NK-92 treated with Interleukin-12 subunit alpha and Interleukin-12 subunit beta, amount 100 ng/mL, for 24 hours (cell line): ENCODE measurements around the gene GREM2.

ENCODE experiments used
- DNase-seq: peaks from one replicate; lab custom pipeline; 2025; lab: John Stamatoyannopoulos, UW

GREM2 gene

DNA sequence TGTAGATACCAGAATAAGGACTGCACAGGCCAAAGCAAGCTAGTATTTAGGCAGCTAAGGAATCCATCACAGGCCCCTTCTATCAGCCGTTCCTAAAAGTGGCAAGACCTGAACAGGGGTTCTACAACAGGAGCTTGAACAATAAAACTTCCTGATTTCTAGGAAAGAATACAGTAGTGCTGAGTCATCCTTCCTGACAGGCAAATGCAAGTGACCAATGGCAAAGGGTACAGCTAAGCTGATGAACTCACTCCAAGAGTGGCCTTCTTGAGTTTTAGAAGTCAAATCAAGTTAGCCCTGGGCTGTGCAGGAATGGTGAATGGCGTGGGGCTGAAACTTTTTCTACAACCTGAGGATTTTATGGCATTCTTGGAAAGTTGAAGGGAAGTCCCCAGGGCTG lies 112.9 kb downstream of the GREM2 start:
- DNase-seq, result peak; percentile 16

DNA sequence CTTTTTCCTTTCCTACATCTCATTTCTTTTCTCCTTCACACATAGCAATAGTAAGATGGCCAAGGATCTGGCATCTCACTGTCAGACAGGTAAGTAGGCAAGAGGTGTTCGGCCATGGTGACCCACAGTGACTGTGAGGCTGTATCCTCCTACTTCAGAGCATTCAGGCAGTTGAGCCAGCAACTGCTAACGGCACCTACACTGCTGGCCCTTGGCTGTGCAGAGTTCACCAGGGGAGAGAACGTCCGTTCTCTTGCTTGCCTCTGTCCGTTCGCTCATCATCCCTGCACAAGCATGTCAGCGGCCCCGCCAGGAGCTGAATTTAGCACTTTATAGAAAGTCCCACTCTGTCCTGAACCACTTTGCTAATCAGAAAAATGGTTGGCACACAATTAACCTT lies 113.6 kb downstream of the GREM2 start:
- no peak for DNase-seq

DNA sequence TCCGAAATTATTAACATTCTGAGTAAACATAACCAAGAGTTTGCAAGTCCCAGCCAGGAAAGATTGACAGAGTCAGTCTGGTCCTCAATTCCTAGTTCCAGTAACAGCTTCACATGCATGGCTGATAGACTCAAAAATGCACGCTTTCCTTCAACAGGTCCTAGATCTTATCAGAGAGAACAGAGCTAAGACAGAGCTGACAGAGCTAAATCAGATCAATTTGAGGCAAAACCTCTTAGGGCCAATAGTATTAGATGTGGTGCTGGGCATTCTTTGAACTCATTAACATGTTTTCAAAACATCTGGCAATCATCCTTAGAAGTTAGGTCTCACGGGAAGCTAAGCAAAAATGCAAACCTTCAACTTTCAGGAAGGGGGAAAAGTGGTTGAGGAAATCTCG lies 114.0 kb downstream of the GREM2 start:
- no peak for DNase-seq

DNA sequence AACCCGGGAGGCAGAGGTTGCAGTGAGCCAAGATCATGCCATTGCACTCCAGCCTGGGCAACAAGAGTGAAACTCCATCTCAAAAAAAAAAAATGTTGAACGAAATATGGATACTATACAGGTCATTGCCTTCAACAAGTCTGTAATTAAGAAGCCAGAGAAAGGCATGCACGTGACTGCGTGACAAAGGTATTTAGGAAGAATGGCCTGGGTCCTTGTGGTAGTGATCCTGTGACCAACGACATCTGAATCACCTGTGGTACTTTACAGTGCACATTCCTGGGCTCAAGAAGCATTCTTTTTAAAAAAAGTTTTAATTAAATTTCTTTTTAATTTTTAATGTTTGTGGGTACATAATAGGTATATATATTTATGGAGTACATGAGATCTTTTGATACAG lies 115.0 kb downstream of the GREM2 start:
- DNase-seq, result no peak

DNA sequence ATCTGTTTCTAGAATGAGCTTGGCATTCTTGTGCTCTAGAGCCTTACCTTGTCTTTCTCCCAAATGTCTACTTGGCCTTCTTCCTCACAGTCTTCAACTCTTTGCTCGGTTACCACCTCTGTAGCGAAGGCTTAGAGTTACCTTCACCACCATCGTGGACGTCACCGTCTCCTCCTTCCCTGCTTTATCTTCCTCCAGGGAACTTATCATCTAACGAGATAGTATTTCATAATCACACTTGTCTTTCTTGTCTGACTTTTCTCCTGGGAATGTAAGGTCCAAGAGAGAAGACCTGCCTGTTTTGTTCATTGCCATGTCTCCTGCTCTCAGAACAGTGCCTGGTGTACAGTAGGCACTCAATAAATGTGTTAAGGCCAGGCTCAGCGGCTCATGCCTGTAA lies 115.6 kb downstream of the GREM2 start:
- no peak for DNase-seq

DNA sequence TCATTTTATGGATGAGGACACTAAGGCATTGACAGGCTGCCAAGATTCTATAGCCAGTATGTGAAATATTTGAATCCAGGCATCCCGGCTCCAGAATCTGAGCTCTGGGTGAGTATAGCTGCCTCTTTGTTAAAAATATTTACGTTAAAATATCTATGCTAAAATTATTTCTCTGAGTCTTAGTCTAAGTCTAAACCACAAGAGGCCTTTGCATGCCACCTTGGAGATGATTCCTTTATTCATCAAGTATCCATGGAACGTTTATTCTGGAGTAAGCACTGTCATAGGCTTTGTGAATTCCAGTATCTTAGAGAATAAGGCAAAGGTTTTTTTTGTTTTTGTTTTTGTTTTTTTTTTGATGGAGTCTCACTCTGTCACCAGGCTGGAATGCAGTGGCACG lies 116.4 kb downstream of the GREM2 start:
- DNase-seq, result no peak

DNA sequence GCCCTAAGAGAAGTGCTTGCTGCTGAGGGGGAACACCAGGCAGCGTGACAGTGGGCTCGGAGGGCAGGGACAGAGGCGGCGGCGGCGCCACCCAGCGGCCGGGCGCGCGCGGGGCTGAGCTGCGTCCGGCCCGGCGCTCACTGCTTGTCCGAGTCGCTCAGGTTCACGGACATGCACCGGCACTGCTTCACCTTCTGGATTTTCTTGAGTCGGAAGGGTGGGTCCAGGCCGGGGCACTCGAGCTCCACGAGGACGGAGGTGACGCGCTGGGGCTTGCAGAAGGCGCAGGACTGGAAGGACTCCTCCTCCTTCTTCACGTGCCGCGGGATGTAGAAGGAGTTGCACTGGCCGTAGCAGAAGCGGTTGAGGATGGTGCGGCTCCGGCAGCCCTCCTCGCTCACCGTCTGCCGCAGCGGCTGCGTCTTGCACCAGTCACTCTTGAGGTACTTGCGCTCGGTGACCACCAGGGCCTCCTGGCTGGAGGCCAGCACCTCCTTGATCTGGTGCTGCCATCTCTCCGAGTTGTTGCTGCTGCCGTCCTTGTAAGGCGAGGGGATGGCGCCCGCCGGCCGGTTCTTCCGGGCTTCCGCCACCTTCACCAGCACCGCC lies 119.0 kb downstream of the GREM2 start:
- no peak for DNase-seq

DNA sequence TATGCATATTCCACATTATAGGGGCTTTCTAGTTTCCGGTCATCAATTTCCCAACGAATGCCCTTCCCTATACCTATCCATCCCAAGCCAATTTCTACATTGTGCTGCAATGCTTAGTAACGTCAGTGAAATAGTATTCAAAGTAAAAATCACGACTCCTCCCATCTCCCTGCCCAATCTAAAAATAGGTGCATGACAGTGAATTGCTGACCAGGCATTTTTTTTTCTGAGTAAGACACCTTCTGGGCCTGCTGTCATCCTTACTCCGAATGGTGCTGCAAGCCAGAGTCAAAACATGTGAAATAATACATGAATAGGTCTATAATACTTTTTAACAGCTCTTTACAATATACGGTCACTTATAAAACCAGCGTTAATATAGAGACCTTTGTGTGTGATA lies 120.2 kb downstream of the GREM2 start:
- DNase-seq, result no peak

DNA sequence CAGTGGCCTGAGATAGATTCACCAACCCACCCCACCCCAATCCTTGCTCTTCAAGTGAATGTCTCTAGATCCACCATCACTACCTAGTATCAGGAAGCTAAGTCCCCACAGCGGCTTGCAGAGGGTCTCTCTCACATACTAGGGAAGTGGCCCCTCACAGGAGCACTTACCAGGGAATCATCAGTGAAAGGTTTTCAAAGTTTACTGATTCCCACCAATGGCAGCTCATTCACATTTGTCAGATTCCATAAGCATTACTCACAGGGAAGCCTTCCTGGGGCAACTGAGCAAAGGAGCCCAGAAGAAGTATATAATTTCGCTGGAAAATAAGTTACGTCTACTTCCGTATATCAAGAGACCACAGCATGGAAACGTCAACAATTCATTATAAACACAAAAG lies 120.8 kb downstream of the GREM2 start:
- no peak for DNase-seq

DNA sequence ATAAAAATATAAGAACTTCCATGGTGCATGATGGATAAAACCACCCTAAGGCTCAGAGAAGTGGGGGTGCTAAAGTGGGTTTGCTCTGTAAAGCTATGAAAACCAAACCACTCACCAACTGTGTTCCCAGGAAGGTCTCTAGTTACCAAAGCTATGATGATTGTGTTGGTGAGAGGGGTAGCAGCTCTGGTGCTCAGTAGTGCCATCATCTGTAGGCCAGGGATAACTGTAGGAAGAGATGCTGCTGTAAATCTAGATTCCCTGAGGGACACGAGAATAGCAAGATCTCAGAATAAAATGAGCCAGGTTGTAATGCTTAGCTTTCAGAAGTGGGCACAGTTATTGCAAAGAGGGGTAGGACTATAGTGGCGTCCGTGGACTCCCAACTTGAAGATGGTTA lies 124.5 kb downstream of the GREM2 start:
- no peak for DNase-seq

DNA sequence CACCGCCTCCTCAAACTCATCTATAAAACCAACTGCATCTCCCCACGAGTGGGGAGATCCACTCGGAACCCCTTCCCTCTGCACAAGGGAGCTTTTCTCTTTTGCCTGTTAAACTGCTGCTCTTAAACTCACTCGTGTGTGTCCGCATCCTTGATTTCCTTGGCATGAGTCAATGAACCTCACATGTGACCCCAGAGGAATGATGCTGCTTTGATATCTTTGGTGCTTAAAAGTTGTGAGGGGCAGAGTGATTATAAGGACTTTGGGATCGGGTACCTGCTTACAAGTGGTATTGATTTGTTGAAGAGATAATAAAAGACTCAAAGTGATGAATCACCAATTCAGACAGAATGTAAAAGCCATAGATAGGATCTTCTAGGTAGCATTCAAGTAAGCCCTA lies 125.3 kb downstream of the GREM2 start:
- no peak for DNase-seq

DNA sequence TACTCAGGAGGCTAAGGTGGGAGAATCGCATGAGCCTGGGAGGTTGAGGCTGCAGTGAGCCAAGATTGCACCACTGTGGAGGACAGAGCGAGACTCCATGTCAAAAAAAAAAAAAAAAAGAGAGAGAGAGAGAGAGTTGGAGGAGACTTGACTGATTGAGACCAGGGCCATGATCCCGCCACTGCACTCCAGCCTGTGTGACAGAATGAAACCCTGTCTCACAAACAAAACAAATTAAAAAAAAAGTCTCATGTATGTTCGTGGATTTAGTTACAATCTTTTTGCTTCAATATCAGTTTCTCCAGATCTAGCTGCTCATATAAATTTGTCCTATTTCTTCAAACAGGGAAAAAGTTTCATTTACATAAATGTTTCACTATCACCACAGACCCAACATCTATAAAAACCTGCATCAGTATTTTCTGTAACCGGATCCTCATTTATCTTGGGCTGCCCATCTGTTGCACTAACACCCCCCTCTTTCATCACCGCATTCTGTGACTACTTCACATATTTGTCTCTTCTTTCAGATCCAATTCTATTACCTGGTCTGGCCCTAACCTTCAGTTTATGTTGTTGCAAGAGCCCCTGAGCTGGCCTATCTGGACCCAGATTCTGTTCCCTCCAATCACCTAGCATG lies 127.0 kb downstream of the GREM2 start:
- no peak for DNase-seq

DNA sequence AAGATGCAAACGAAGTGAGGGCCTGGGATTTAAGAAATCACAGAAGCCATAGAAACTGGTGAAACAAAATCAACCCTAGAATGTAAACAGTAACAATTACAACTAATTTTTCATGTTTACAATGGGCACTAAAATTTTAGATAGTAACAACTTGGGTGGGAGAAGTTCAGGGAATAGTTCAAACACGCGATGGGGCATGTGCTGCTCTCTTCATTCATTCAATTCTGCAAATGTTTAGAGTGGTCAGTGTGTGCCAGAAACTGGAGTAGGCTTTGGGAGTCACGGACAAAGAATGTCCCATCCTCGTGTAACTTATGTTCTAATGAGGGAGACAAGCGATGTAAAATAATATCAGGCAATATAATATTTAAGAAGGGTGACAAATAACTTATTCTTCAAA lies 133.4 kb downstream of the GREM2 start:
- DNase-seq, result no peak

DNA sequence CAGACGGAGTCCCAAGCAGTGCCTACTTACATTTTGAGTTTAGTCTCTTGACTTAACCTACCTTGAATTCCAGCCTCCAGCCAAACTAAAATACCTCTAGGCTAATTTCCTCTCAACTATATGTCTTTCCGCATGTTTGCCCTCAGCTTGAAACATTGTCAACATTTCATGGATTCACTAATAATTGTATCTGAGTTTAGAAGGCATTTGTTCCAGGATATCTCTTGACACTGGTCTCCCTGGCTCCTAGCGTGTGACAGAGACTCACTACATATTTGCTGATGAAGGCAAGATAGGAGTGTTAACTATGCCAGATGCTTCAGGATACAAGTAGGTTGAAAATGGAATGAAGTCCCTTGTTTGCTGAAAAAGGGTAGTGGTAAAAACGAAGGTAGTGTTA lies 136.1 kb downstream of the GREM2 start:
- DNase-seq, result no peak

DNA sequence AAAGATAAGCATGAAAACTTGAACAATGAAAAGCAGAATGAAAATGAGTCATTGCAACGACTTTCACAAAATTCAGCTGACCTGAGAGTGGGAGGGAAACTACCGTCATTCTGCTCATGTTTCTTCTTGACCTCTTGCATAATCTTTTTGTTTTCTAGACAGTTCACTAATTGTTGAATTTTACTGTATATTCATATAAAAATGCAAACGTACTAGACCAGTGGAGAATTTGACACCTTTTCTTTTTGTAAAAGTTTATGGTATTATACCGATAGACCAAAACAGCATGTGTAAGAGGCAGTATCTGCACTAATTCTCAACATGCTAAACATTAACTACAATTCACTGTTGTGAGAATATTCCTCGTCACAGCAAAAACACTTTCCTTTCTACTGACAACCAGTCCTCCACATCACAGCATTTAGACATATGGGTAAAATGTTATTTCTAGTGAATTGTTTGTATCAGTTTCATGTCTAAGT lies 137.8 kb downstream of the GREM2 start:
- no peak for DNase-seq

DNA sequence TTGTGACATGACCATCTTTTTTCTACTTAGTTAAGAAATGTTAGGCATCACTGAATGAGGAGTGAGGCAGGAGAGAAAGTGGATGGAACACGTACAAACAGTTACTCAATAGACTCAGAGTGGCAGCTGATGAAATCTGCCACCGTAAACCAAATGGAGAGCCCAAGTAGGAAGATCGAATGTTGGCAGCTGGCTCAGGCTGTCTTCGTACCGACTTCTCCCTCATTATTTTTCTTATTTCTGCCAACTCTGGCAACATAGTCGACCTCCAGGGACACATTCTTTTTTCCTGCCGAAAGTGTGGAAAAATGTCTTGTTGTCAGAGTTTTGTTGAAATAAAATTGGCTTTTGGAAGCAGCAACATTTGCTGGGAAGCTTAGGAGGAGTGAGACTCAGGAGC lies 143.3 kb downstream of the GREM2 start:
- DNase-seq, result no peak

DNA sequence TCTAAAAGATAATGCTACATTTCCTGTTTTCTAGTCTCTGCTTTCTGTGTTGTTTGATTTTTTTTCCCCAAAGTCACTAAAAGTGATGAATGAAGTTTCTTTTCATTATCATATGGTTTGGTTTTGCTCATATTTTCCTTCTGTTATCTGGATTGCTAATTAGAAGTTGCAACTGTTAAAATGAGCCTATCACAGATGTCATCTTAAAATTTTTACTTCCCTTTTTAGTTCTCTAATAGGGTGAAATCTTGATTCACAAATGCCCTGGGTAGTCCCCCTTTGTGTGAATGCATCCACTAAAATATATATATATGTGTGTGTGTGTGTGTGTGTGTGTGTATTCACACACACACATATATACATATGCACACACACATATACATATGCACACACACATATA lies 144.1 kb downstream of the GREM2 start:
- no peak for DNase-seq

DNA sequence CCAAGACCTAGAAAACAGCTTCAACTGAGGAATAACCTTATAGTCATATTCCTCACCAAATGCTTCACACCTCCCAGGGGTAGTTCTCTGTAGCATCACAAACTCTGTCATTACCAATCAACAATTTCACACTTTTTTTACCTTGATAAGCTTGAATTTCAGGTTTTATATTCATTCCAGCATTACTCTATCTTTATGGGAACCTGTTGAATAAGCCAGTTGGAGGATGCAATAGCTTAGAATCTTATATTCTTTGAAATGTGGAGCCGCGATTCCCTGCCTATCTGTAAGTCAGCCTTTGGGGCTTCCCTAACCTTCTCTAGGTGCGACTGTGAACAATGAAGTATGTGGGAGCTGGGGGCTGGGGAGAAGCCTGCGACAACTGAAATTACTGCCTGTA lies 145.4 kb downstream of the GREM2 start:
- no peak for DNase-seq

DNA sequence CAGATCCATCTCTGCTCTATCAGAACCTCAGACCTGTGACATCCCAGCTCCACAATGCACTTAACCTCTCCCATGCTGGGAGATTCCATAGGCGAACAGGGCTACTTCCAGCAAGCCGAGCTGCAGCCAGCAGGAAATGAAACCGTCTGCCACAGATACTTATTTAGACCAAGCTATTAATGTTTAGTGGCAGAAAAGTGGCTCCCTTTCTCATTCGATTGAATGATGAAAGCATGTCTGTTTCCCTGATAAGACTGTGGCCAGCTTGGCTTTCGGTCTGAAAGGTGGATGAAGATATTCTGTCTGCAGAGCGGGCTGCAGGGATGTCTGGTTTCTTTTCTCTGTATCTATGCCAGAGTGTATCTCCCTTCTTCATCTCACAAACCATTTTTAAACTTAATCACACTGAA lies 146.4 kb downstream of the GREM2 start:
- DNase-seq, result no peak

DNA sequence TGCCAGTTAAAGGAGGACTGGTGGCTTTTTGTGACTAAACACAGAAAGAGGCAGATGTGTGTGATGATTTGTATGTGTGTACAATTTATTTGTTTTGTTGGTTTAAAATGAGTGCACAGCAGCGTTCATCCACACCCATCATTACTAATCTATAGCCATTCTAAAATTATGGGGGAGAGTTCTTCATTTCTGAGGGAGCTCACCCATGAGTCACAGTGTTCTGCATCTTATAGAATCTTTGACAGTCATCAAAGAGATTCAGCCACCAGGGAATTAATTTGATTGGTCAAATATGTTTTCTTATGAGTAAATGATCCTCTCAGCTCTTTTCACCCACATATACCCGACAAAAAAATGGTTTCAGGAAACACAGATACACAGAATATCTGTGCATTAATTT lies 147.9 kb downstream of the GREM2 start:
- DNase-seq, result no peak

DNA sequence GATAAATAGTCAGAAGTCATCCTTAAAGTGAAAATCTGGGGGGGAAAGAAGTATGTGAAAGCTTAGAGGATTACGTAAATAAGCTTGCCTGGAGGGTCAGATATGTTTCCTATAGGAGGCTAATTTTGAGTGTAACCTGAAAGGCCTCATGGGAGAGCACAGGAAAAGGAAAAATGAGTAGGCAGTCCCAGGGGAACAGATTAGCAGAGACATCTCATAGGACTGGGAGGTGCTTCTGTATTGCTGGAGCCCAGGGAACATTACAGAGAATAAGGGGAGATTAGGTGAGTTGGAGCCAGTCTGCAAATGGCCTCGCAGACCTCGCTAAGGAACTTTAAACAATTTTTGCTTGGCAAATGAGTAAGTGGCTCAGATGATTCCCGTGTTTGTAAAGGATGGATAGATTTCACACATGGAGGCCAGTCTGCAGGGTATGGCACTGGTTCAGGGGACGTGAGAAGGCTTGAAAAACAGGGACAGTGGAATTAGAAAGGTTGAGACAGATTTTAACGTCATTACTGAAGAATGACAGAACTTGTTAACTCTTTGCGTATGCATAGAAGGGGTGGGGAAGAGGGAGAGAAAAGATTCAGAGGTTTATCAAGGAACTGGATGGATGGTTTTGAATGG lies 149.1 kb downstream of the GREM2 start:
- DNase-seq, result no peak

DNA sequence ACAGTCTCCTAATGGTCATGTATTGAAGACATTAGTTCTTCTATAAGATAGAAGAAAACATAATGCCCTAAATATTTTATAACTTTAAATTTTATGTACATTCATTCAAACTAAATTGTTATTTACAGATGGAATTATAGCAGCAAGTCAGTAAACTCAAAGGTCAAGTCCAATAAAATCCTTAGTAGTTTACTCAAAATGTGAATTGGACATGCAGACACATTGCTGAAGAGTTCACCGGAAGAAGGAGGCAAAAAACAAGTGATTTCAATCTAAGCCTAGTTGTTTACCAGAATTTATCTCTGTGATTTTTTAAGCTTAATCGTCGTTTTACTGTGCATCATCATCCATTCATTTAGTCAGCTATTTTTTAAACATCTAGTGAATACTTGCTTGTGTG lies 149.7 kb downstream of the GREM2 start:
- DNase-seq, result no peak

DNA sequence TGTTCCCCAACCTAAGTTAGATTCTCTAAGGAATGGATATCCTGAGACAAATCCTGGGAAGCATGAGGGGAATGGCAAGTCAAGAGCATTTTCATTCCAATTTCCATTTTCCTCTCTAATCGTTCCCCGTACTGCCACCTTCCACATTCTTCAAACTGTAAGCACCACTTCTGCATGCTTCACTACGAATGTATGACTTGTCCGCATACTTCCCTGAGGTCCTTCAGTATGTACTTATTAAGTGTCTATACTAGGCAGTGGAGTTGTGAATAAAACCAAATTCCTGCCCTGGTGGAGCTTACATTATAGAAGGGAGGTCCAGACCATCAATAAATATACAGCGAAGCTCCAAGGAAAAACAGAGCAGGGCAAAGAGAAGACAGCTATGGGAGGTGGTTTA lies 154.8 kb downstream of the GREM2 start:
- no peak for DNase-seq
